Left kidney (tissue), 8 donors: ENCODE results near the gene RFTN1. TPM values are rescaled to one million over a fixed set of nuclear protein-coding genes. Genes with fewer than 3 reads are reported as not detected.

Experiments
- DNase-seq: peaks from one replicate; pipeline ENCODE4 v3.0.0-alpha.2; 2013
- long read RNA-seq, 8 donors: transcript quantifications; one replicate each; lab custom pipeline, GENCODE V29; 2026
- polyA plus RNA-seq: library from polyadenylated mRNA; unstranded; fragments of 120-200 nt; gene quantifications from one replicate; pipeline ENCODE4 v1.2.1, GENCODE V29; 2013; ENCODE audit not compliant: insufficient read length

The RFTN1 gene, protein sequence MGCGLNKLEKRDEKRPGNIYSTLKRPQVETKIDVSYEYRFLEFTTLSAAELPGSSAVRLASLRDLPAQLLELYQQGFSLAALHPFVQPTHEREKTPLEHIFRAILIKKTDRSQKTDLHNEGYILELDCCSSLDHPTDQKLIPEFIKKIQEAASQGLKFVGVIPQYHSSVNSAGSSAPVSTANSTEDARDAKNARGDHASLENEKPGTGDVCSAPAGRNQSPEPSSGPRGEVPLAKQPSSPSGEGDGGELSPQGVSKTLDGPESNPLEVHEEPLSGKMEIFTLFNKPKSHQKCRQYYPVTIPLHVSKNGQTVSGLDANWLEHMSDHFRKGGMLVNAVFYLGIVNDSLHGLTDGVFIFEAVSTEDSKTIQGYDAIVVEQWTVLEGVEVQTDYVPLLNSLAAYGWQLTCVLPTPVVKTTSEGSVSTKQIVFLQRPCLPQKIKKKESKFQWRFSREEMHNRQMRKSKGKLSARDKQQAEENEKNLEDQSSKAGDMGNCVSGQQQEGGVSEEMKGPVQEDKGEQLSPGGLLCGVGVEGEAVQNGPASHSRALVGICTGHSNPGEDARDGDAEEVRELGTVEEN
- 28.8 TPM for polyA plus RNA-seq
- long read RNA-seq, donor 1, transcript RFTN1-201 (10 exons, 2,982 nt), result major isoform, 14 of 14 reads
- long read RNA-seq, donor 1, partial matches to known transcripts, result 0 of 14 reads
- long read RNA-seq, donor 1, other reads (novel, unspliced or antisense), result 0 of 14 reads
- long read RNA-seq, donor 2, transcript RFTN1-201 (10 exons, 2,982 nt), result major isoform, 6 of 11 reads
- long read RNA-seq, donor 2, partial matches to known transcripts, result 5 of 11 reads
- long read RNA-seq, donor 2, other reads (novel, unspliced or antisense), result 0 of 11 reads
- long read RNA-seq, donor 3, partial matches to known transcripts, result 0 of 2 reads
- long read RNA-seq, donor 3, other reads (novel, unspliced or antisense), result 0 of 2 reads
- long read RNA-seq, donor 4, result 0 reads
- long read RNA-seq, donor 5, partial matches to known transcripts, result 0 of 2 reads
- long read RNA-seq, donor 5, other reads (novel, unspliced or antisense), result 0 of 2 reads
- long read RNA-seq, donor 6, partial matches to known transcripts, result 0 of 3 reads
- long read RNA-seq, donor 6, other reads (novel, unspliced or antisense), result 0 of 3 reads
- long read RNA-seq, donor 7, transcript RFTN1-201 (10 exons, 2,982 nt), result major isoform, 10 of 10 reads
- long read RNA-seq, donor 7, partial matches to known transcripts, result 0 of 10 reads
- long read RNA-seq, donor 7, other reads (novel, unspliced or antisense), result 0 of 10 reads
- long read RNA-seq, donor 8, partial matches to known transcripts, result 0 of 3 reads
- long read RNA-seq, donor 8, other reads (novel, unspliced or antisense), result 0 of 3 reads

DNA sequence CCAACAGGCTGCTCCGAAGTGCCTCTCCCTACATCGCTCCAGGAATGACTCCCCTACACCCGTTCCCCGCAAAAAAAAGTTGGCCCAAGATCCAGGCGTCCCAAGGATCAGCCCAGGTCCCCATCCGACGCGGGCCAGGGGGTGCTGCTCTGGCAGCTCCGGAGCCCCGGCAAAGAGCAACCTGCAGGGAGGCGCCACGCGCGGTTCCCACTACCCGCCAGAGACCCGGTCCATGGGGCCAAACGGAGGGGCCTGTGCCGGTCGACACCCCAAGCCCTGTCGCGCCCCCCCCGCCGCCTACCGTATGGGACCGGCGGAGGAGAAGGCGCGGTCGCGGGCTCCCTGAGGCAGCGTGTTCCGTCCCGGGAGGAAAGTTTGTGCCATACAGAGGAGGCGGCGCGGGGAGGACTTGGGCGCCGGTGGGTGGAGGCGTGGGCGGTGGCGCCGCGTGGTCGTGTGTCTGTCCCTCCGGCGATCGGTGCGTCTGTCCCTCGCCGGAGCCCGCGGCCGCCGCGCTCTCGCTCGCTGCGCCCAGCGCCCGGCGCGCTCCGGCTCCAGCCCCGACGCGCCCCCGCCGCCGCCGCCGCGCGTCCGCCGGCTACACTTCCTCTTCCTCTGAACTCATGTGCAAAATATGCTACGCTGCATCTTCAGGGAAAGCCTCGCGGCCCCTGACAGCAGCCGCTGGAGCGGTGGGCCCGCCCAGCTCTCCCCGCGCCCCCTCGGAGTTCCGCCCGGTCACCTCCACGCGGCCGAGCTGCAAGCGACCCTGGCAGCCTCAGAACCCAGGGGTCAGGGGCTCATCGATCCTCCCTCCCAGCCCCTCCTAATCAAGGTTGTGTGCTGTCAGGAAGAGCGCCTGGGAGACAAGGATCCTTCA is at the start of gene RFTN1:
TSS of gene RFTN1 (minus strand) at position 559 of the 880 bp plus-strand sequence. CDS start 19,830 bp downstream, outside the sequence.
- no peak for DNase-seq

DNA sequence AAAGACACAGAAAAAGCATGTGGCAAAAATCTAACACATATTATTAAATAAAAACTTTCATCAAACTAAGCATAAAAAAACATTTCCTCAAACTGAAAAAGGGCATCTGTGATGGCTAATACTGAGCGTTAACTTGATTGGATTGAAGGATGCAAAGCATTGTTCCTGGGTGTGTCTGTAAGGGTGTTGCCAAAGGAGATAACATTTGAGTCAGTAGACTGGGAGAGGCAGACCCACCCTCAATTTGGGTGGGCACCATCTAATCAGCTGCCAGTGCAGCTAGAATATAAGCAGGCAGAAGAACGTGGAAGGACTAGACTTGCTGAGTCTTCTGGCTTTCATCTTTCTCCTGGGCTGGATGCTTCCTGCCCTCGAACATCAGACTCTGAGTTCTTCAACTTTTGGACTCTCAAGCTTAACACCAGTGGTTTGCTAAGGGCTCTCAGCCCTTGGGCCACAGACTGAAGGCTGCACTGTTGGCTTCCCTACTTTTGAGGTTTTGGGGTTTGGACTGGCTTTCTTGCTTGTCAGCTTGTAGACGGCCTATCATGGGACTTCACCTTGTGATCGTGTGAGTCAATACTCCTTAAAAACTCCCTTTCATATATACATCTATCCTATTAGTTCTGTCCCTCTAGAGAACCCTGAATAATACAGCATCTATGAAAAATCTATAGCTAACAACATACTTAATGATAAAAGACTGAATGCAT is 46.3 kb upstream of the RFTN1 start:
- DNase-seq, result no peak

DNA sequence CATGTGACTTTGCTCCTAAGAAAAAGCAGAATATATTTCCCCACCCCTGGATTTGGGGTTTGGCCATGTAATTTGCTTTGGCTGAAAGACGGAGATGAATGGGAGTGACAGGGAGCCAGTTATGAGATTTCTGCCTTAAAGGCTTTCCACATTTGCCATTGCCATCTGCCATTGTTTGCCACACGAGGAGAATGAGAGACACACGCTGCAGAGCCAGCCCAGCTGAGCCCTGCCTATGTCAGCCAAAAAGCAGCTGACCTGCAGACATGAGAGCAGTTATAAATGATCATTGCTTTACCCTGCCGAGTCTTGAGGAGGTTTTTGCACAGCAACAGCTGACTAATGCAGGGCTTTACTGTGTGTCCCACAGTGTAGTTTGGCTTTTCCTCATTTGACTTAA is 40.6 kb upstream of the RFTN1 start:
- no peak for DNase-seq

DNA sequence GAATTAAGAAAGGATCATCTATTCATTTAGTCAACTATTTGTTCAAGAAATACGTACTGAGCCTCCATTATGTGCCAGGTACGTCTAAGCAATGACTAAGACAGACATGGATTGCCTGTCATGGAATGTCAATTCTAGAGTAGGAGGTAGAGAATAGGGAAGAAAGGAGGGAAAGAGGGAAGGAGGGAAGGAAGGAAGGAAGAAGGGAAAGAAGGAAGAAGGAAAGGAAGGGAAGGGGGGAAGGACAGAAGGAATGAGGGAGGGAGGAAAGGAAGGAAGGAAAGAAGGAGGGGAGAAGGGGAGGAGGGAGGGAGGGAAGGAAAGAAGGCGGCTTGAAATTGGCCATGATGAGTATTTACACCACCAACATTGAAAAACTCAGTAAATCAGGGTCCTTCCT is 39.3 kb upstream of the RFTN1 start:
- DNase-seq, result no peak

DNA sequence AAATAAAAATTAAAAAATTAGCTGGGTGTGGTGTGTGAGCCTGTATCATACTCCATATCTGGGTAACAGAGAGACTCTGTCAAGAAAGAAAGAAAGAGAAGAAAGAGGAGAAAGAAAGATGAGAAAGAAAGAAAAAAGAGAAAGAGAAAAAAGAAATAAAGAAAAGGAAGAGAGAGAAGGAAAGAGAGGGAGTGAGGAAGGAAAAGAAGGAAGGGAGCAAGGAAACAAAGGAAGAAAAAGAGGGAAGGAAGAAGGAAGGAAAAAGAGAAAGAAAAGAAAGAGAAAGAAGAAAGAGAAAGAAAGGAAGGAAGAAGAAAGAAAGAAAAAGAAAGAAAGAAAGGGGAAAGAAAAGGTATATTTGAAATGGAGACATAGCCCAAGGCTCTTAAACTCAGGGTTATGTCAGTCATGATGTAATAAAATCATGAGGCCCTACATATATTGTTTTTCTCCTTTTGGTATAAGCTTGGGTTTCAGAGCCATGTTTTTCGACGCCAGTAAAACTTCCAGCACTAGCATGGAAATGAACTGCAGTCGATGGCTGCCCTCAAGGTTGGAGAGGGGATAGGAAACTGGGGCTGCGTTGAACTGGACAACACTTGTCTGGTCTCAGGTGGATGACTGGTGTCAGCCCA is 38.0 kb upstream of the RFTN1 start:
- DNase-seq, result no peak

DNA sequence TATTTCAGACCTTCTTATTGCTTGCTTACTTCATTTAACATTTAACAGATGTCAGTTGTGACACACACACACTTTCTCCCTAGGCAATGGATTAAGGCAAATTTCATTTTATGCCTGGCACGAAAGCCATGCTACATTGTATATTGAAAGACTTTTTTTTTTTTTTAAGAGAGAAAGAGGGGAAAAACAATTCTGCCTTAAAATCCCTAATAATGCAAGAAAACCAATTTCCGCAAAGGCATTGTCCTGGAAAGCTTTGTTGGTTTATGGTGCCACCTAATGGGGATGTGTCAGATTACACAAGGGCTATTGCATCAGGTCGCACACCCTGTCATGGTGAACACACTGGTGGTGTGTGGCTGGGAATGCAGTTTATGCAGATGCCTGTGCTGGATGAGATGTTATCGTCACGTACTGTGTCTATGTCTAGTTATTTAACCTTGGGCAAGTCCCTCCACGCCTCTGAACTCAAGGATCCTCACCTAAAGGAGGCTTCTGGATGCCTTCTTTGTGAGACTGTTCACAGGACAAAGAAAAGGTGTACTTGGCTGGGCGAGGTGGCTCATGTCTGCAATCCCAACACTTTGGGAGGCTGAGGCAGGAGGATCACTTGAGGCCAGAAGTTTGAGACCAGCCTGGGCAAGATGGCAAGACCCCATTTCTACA is 37.3 kb upstream of the RFTN1 start:
- peak; percentile 85 for DNase-seq

DNA sequence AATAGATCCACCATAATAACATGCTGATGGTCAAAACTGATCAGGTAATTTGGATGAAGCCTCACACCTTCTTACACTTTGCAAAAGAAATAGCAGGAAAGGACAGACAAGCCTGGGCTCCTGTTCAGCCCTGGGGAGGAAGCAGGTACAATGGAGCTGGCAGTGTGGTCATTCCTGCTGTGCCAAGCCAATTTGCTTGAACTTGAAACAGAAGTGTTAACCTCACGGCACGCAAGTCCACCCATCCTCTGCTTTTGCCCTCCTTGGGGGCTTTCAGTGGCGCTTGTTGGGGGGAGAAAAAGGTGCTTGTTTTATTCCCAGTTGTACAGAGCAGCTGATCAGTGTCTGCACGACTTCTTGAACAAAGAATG is 36.8 kb upstream of the RFTN1 start:
- DNase-seq, result no peak

DNA sequence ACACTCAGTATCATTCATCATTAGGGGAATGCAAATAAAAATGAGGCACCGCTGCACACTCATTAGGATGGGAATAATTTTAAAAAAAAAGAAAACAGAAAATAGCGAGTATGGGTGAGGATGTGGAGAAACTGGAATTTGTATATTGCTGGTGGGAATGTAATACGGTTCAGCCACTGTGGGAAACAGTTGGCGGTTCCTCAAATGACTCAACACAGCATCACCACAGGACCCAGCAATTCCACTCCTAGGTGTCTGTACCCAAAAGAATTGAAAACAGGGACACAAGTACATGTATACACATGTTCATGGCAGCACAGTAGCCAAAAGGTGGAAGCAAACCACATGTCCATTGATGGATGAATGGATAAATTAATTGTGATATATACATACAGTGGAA is 35.2 kb upstream of the RFTN1 start:
- no peak for DNase-seq

DNA sequence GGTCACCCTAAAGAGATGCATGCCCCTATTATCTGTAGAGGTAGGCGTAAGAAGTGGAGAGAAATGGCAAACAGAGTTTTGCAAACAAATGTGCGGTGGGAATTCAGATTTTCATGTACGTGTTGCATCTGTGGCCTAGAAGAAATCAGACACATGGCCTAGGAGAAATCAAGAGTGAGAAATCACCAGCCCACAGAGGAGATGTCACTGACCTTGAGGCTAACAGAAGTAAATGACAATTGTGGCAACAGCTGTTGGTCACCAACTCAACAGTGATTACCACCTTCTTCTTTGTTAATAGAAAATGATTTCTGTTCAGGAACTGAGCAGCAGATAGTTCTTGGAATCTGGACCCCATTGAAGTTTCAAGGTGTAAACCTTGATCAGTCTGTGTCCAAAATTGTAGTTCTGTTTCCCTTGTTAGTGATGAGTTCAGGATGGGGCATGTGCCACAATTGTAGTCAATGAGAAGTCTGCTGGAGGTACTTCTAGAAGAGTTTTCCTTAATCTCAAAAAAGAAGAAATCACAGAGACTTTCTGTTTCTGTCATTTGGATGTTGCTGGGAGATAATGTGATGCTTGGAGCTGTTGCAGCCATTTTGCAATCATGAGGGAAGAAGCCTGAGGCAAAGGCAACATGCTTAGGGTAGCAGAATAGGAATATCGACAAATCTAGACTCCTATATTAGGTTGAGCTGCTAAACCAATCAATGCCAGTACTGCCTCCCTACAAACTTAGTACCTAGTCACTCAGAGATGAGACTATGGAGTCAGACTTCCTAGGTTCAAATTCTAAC is 34.3 kb upstream of the RFTN1 start:
- no peak for DNase-seq

DNA sequence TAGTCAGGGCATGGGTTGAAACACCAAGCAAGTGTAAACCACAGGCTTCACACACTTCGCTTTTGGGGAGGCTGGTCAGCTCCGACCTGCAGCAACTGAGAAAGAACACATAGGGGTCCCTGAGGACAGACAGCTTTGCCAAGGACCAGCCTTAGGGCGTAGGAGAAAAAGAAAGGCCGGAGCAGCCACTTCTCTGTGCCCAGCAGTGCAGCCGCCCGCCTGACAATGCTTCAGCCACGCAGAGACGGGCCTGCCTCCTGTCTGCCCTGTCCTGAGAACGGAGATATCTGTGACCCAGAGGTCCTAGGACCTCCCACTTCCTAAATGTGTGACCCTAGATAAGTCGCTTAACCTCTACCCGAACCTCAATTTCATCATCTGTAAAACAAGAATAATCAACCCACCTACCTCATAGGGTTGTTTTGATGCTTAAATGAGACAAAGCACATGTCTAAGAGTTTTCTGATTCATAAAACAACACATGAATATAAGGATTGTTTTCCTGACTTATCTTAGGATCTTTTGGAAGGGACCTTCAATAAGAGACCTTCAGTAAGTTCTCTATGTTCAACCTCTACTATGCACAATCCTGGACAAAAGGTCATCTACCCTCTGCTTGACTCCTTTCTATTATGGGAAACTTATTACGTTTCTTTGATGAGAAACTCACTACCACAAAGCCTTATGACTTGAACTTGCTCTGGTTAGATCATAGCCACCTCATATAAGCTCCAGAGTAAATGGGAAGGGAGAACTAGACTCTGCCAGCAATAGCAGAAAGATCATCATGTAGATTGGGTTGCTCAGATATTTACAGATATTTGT is 32.9 kb upstream of the RFTN1 start:
- DNase-seq, result no peak

DNA sequence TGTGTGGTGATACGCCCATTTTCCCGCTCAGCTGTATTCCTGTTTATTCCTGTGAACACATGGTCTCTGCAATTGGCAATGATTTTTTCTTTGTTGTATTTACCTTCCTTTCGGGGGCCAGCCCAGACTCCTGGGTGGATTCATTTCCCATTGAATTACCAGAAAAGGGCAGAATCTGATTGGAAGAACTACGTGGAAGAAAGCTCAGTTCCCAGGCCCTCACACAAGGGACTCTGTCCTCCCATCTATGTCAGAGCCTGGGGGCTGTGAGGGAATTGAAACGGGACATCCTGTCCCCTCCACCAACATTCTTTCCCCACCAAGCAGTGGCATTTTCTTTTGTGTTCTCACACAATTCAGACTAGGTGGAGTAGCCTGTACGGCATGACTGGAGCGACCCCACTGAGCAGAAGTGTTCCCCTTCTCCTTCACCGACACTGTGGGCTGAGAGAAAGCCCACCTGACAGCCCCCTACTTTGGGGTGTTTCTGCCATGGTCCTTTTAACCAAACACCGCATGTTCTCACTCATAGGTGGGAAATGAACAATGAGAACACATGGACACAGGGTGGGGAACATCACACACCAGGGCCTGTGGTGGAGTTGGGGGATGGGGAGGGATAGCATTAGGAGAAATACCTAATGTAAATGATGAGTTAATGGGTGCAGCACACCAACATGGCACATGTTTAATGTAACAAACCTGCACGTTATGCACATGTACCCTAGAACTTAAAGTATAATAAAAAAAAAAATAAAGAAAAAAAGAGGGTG is 32.1 kb upstream of the RFTN1 start:
- DNase-seq, result no peak

DNA sequence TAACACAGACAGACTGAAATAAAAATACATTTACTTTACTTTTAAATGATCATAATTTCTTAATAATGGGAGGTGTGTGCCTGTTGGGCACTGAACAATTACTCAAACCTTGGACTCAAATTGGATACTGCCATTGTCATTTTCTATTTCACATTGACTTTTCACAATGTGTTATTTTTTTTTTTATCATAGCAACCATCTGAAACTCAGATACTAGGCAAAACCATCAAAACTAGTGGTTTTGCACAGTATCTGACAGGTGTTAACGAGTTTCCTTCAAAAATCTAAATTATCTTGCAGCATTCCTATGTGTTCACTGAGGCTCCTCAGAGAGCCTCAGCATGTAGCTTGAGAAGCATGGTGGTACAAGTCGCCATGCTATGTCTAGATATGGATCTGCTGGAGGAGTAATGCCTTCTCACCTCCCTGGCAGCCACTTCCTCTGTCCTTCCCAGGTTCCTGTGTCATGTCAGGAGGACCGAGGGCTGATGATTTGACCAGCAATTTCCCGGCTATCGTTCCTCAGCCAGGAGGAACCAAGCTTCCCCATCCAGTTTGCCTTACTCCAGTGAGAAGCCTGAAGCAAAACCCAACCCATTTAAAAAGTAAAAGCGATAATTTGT is 29.9 kb upstream of the RFTN1 start:
- DNase-seq, result no peak

DNA sequence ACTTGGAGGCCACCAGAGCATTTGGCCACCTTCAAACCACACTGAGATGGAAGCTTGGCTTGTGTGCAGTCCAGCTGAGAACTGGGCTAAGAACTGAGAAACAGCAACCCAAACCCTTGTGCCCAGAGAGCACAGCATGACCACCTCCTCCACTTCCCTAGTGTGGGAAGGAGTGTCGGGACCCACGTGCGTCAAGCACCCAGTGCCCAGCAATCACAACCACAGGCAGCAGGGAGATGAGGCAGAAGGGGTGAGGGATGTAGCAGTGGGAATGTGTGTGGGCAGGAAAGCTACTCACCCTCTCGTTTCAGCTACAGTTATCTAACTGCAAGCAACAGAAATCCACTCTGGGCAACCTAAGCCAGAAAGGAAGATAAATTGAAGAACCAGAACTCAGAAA is 25.0 kb upstream of the RFTN1 start:
- no peak for DNase-seq

DNA sequence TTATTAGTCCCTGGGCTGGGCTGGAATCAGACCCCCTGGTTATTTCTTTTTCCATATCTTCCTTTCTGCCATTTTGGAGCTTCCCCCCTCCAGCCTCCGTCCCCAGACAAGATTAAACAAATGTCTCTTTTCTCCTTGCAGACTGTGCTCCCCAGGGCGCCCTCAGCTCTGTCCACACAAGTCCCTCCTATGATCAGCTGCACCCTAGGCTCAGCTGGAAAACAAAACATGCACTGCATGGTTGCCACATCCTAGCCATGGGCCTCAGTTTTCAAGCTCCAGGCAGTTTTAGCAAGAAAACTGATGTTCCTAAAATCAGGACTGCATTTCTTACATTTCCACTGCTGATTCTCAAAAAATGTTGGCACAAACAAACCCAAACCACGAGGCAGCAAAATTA is 23.5 kb upstream of the RFTN1 start:
- DNase-seq, result no peak

DNA sequence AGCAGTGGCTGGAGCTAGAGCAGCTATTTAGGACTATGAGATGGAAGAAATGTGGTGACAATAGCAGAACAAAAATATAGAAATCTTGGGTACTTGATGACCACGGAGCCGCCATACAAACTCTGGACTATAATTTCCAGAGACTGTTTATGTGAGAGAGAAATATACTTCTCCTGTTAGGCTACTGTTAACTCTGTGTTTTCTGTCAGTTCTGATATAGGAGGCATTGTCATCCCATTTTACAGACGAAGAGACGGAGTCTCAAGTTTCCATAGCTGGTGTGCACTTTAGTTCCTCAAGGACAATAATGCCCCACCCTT is 22.8 kb upstream of the RFTN1 start:
- no peak for DNase-seq

DNA sequence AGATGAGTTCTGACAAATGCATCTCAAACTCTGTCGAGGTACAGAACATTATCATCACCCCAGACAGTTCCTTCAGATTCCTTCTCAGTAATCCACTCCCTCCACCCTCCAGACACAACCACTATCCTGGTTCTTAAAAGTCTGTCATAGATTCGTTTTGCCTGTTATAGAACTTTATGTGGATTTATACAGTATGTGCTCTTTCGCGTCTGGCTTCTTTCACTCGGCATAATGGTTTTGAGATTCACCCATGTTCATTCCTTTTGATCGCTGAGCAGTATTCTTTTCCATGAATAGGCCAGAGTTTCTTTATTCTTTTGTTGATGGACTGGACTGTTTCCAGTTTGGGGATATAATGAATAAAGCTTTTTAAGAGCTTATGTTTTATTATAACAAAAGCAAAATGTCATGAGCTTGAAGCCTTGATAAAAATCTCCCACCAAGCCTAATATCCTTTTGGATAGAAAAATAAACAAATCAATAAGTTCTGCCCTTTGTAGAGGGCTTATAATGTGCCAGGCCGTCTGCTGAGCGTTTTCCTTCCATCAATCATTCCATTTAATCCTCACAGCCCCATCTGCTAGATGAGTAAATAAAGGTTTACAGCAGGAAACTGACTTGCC is 21.3 kb upstream of the RFTN1 start:
- DNase-seq, result no peak
